Bronchial epithelial cell (primary cell): ENCODE data around the gene ZKSCAN1. TPM values are rescaled to one million over a fixed set of nuclear protein-coding genes. Genes with fewer than 3 reads are reported as not detected.

Experiments used
- DNase-seq: peaks from one replicate; pipeline ENCODE4 v3.0.0-alpha.2; 2010; ENCODE audit warnings: low read depth
- FAIRE-seq: peaks from 2 replicates; lab custom pipeline; 2011; peaks lifted over from hg19 to GRCh38; lab: Jason Lieb, UNC
- H3K27me3 ChIP-seq: 2 replicates; pipeline ENCODE4 v1.5.1; 2011; ENCODE audit warnings: low read length; ENCODE audit not compliant: control insufficient read depth, insufficient read depth
- H3K36me3 ChIP-seq: 2 replicates; pipeline ENCODE4 v1.5.1; 2011; ENCODE audit warnings: low read length; ENCODE audit not compliant: control insufficient read depth, insufficient read depth
- H3K4me3 ChIP-seq: 2 replicates; pipeline ENCODE4 v1.5.1; 2011; ENCODE audit warnings: mild to moderate bottlenecking, low read depth, low read length, control low read depth
- total RNA-seq: library from RNA; depleted of rRNA; stranded (reverse); fragments of >200 nt; gene quantifications from 2 replicates; pipeline ENCODE4 v1.2.1, GENCODE V29; 2014
- TF ChIP-seq, protein P1 (sequence below): IDR thresholded peaks from 2 replicates; pipeline ENCODE4 v1.5.1; 2011; ENCODE audit warnings: mild to moderate bottlenecking, moderate library complexity, low read length, control low read depth, inconsistent platforms; ENCODE audit not compliant: insufficient read depth, severe bottlenecking

The ZKSCAN1 gene
- total RNA-seq, 1 donor from 2014 or later, result 25.0 TPM

DNA sequence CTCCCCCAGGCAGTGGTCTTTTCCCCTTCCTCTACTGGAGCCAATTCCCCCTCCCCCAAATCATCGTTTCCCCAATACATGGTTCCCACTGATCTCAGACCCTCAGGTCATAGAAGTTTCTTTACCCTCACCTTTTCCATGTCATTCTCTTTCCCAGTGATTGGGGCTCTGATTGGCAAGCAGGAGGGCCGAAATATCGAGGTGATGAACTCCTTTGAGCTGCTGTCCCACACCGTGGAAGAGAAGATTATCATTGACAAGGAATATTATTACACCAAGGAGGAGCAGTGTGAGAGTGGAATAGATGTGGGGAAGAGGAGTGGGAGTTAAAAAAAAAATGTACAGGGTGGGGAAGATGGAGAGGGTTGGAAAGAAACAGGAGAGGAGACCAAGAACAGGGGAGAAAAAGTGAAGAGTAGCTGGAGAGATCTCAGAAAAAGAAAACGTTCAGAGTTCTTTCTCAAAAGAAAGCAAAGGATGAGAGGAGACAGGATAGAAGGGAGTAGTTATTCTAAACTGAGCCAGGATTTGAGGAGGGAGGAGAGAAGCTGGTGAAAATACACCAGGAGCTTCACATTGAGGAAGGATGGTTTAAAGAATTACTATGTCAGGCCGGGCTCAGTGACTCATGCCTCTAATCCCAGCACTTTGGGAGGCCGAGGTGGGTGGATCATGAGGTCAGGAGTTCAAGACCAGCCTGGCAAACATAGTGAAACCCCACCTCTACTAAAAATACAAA, 74.2 kb downstream of the ZKSCAN1 start:
- DNase-seq (no peak), FAIRE-seq (no peak)
- Histone ChIP-seq H3K4me3 (peak overlapping the region; percentile 86), H3K36me3 (peaks cover 29% of the 10 kb centered on the region), H3K27me3 (no peaks in the 10 kb centered on the region)
- TF ChIP-seq, protein P1, sequence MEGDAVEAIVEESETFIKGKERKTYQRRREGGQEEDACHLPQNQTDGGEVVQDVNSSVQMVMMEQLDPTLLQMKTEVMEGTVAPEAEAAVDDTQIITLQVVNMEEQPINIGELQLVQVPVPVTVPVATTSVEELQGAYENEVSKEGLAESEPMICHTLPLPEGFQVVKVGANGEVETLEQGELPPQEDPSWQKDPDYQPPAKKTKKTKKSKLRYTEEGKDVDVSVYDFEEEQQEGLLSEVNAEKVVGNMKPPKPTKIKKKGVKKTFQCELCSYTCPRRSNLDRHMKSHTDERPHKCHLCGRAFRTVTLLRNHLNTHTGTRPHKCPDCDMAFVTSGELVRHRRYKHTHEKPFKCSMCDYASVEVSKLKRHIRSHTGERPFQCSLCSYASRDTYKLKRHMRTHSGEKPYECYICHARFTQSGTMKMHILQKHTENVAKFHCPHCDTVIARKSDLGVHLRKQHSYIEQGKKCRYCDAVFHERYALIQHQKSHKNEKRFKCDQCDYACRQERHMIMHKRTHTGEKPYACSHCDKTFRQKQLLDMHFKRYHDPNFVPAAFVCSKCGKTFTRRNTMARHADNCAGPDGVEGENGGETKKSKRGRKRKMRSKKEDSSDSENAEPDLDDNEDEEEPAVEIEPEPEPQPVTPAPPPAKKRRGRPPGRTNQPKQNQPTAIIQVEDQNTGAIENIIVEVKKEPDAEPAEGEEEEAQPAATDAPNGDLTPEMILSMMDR, result no peak

DNA sequence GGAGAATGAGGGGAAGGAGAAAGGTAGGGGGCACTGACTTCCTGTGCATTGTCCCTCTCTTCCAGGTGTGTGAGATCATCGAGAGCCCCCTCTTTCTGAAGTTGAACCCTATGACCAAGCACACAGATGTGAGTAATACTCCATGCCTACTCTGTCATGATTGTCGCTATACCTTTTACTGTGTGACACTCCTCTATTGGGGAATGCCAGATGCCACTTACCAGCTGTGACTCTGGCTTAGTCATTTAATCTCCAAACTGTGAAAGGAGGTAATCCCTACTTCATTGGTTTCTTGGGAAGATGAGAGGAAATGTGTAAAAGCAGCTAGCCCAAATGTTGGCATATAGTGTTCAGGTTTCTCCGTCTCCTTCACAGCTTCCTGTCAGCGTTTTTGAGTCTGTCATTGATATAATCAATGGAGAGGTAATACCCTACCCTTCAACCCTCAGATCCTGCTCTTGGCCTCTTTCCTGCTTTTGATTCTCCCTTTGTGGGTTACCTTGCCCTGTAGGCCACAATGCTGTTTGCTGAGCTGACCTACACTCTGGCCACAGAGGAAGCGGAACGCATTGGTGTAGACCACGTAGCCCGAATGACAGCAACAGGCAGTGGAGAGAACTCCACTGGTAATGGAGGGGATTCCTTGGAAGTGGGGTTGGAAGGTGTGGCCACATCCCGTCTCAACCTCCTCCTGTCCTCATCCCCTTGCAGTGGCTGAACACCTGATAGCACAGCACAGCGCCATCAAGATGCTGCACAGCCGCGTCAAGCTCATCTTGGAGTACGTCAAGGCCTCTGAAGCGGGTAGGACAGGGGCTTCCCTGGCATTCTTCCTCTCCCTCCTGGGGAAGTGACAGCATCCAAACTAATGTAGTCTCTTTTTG, 75.4 kb downstream of the ZKSCAN1 start:
- Histone ChIP-seq H3K4me3 (no peak overlapping the region), H3K27me3 (no peaks in the 10 kb centered on the region), H3K36me3 (peaks cover 37% of the 10 kb centered on the region)
- DNase-seq (no peak), FAIRE-seq (no peak)
- TF ChIP-seq, protein P1, result no peak

Other genes with a start within 250 kb of the ZKSCAN1 start
- 0.26 TPM in 1 of 2 replicates, not detected in the other for gene CYP3A4, start 231.4 kb upstream of the ZKSCAN1 start, total RNA-seq
- not detected in 2 replicates for gene CYP3A43, start 187.6 kb upstream of the ZKSCAN1 start, total RNA-seq
- not detected in 2 replicates for gene OR2AE1, start 138.6 kb upstream of the ZKSCAN1 start, total RNA-seq
- 17.1 and 20.7 TPM in 2 replicates for gene TRIM4, start 96.1 kb upstream of the ZKSCAN1 start, total RNA-seq
- not detected in 2 replicates for gene GJC3, start 86.0 kb upstream of the ZKSCAN1 start, total RNA-seq
- 1.2 and 1.6 TPM in 2 replicates for gene AZGP1, start 39.6 kb upstream of the ZKSCAN1 start, total RNA-seq
- gene ZSCAN21, start 34.2 kb downstream of the ZKSCAN1 start, total RNA-seq, result 9.6 and 11.6 TPM in 2 replicates
- gene ZNF3, start 66.1 kb downstream of the ZKSCAN1 start, total RNA-seq, result 13.6 and 21.1 TPM in 2 replicates
- 60.0 and 77.6 TPM in 2 replicates for gene COPS6, start 73.4 kb downstream of the ZKSCAN1 start, total RNA-seq
- 15.9 and 46.1 TPM in 2 replicates for gene MCM7, start 85.8 kb downstream of the ZKSCAN1 start, total RNA-seq
- 13.3 and 22.6 TPM in 2 replicates for gene AP4M1, start 86.0 kb downstream of the ZKSCAN1 start, total RNA-seq
- 16.9 and 22.9 TPM in 2 replicates for gene TAF6, start 103.8 kb downstream of the ZKSCAN1 start, total RNA-seq
- gene CNPY4, start 104.0 kb downstream of the ZKSCAN1 start, total RNA-seq, result 2.4 and 2.9 TPM in 2 replicates
- 1.2 and 1.6 TPM in 2 replicates for gene MBLAC1, start 111.4 kb downstream of the ZKSCAN1 start, total RNA-seq
- 82.7 and 108 TPM in 2 replicates for gene LAMTOR4, start 133.3 kb downstream of the ZKSCAN1 start, total RNA-seq
- 3.4 and 5.5 TPM in 2 replicates for gene TRAPPC14, start 143.1 kb downstream of the ZKSCAN1 start, total RNA-seq
- under 0.01 and 0.51 TPM in 2 replicates for gene GAL3ST4, start 153.0 kb downstream of the ZKSCAN1 start, total RNA-seq
- 1.0 and 1.3 TPM in 2 replicates for gene GPC2, start 161.8 kb downstream of the ZKSCAN1 start, total RNA-seq
- gene STAG3, start 162.3 kb downstream of the ZKSCAN1 start, total RNA-seq, result under 0.01 and 0.13 TPM in 2 replicates
- gene PVRIG, start 204.4 kb downstream of the ZKSCAN1 start, total RNA-seq, result not detected in 2 replicates